Testis (tissue), 3 donors: ENCODE data around the gene USF2. TPM values are rescaled to one million over a fixed set of nuclear protein-coding genes. Genes with fewer than 3 reads are reported as not detected.

Source experiments
- DNase-seq: peaks from one replicate; pipeline ENCODE4 v3.0.0-alpha.2; 2019
- H3K27ac ChIP-seq, 2 donors: fragments of 200-600 bp; sonication (generic); one replicate each; pipeline ENCODE4 v1.5.1; 2019
- H3K27me3 ChIP-seq: fragments of 200-600 bp; sonication (generic); one replicate; pipeline ENCODE4 v1.5.1; 2019
- H3K36me3 ChIP-seq: fragments of 200-600 bp; sonication (generic); one replicate; pipeline ENCODE4 v1.5.1; 2017; ENCODE audit warnings: low read depth; ENCODE audit errors: missing control alignments
- H3K4me1 ChIP-seq: fragments of 200-600 bp; sonication (generic); one replicate; pipeline ENCODE4 v1.5.1; 2019
- H3K4me3 ChIP-seq, 2 donors: fragments of 200-600 bp; sonication (generic); one replicate each; pipeline ENCODE4 v1.5.1; 2017 to 2019
- H3K9me3 ChIP-seq: fragments of 200-600 bp; sonication (generic); one replicate; pipeline ENCODE4 v1.5.1; 2017
- CTCF ChIP-seq, 3 experiments: fragments of 450-650 bp in 2 of 3; fragments of 200-600 bp in 1 of 3; sonication (generic) in 1 of 3; IDR thresholded peaks; one replicate each; pipeline ENCODE4 v1.5.1; 2016 to 2019; ENCODE audit warnings: antibody characterized with exemption in 3 of 3, mild to moderate bottlenecking in 2 of 3, moderate library complexity in 1 of 3
- POLR2A ChIP-seq: fragments of 450-650 bp; IDR thresholded peaks from one replicate; pipeline ENCODE4 v1.6.1; 2017; ENCODE audit warnings: antibody characterized with exemption, mild to moderate bottlenecking, moderate library complexity
- WGBS, 2 donors: methylation state at CpG; one replicate each; pipeline ENCODE4 v1.1.5; 2018; 5-methylcytosine and 5-hydroxymethylcytosine counted together
- intact Hi-C: fragments of 100-400 bp; cut with DNase I; formaldehyde crosslinking; loops from one replicate; pipeline ENCODE4 v1.15.1; 2023; ENCODE audit warnings: low total_unique reads
- polyA plus RNA-seq: library from polyadenylated mRNA; stranded (reverse); fragments of 350-450 nt; fragmentation: Illumina TruSeq; extraction: RNeasy Lipid Tissue Mini Kit (QIAGEN cat#74804); gene quantifications from one replicate; pipeline ENCODE4 v1.2.3, GENCODE V29; 2014; ENCODE audit warnings: low read depth, low replicate concordance; ENCODE audit not compliant: insufficient read depth
- total RNA-seq, 2 donors: library from RNA; depleted of rRNA; stranded (reverse); fragments of >200 nt; gene quantifications; one replicate each; pipeline ENCODE4 v1.2.3, GENCODE V29; 2016

Gene USF2
- total and polyA plus RNA-seq, 3 donors from 2014 or later: 83.1 to 123 (median 105) TPM

GRCh38 chr19:35261356-35262100 is 7.2 kb upstream of the USF2 start:
- DNase-seq: no peak
- TF ChIP-seq POLR2A (no peak), CTCF (IDR thresholded peaks at IDR 0.05) (no peak)
- intact Hi-C loops: no loop called here
- WGBS, 2 donors: 68 to 78% methylated on average over 7 to 12 of the region's 12 CpGs
- Histone ChIP-seq H3K27ac (no peak overlapping the region), H3K4me1 (peaks cover 33% of the 10 kb centered on the region), H3K27me3 (no peaks in the 10 kb centered on the region), H3K36me3 (no peaks in the 10 kb centered on the region), H3K4me3 (no peak overlapping the region), H3K9me3 (no peaks in the 10 kb centered on the region)

- Histone ChIP-seq H3K9me3 (no peaks in the 10 kb centered on the region), H3K4me1 (peaks cover 38% of the 10 kb centered on the region), H3K27ac (no peak overlapping the region), H3K4me3 (no peak overlapping the region), H3K27me3 (no peaks in the 10 kb centered on the region), H3K36me3 (no peaks in the 10 kb centered on the region)
- WGBS, 2 donors: 67 to 90% methylated on average over 4 to 17 of the region's 17 CpGs
- no peak for DNase-seq
- intact Hi-C loops: no loop called here
- TF ChIP-seq POLR2A (no peak), CTCF (IDR thresholded peaks at IDR 0.05) (no peak)
These were observed 6.5 kb upstream of the USF2 start for GRCh38 chr19:35262101-35262761.

GRCh38 chr19:35264268-35265125 is 4.3 kb upstream of the USF2 start:
- H3K27ac ChIP-seq: peak overlapping the region in 1 of 2 donors; percentile 98
- DNase-seq: peak; percentile 10
- intact Hi-C loops: no loop called here
- no peaks in the 10 kb centered on the region for H3K27me3 ChIP-seq
- no peak for TF ChIP-seq POLR2A
- no peak for TF ChIP-seq CTCF (IDR thresholded peaks at IDR 0.05)
- H3K9me3 ChIP-seq: no peaks in the 10 kb centered on the region
- H3K36me3 ChIP-seq: no peaks in the 10 kb centered on the region
- peaks cover 33% of the 10 kb centered on the region for H3K4me1 ChIP-seq
- H3K4me3 ChIP-seq: no peak overlapping the region
- WGBS, 2 donors: 73 to 83% methylated on average over 7 of the region's 7 CpGs

GRCh38 chr19:35265126-35265899 is 3.4 kb upstream of the USF2 start:
- 36 to 44% methylated on average over 6 of the region's 6 CpGs for WGBS, 2 donors
- TF ChIP-seq CTCF (IDR thresholded peaks at IDR 0.05): no peak
- TF ChIP-seq POLR2A: no peak
- intact Hi-C loops: no loop called here
- H3K27me3 ChIP-seq: no peaks in the 10 kb centered on the region
- H3K36me3 ChIP-seq: no peaks in the 10 kb centered on the region
- H3K27ac ChIP-seq: peak overlapping the region in 1 of 2 donors; percentile 98
- H3K4me1 ChIP-seq: peaks cover 39% of the 10 kb centered on the region
- no peak overlapping the region for H3K4me3 ChIP-seq
- peak; percentile 16 for DNase-seq
- H3K9me3 ChIP-seq: no peaks in the 10 kb centered on the region
